Measurements from ENCODE around the gene CYB561A3.
"Not testable (repeated sequence)": the region's sequence is repeated elsewhere in the genome, so short reads cannot be mapped to it uniquely, and the experiment has no call there.

Gene CYB561A3, protein sequence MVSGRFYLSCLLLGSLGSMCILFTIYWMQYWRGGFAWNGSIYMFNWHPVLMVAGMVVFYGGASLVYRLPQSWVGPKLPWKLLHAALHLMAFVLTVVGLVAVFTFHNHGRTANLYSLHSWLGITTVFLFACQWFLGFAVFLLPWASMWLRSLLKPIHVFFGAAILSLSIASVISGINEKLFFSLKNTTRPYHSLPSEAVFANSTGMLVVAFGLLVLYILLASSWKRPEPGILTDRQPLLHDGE

DNA sequence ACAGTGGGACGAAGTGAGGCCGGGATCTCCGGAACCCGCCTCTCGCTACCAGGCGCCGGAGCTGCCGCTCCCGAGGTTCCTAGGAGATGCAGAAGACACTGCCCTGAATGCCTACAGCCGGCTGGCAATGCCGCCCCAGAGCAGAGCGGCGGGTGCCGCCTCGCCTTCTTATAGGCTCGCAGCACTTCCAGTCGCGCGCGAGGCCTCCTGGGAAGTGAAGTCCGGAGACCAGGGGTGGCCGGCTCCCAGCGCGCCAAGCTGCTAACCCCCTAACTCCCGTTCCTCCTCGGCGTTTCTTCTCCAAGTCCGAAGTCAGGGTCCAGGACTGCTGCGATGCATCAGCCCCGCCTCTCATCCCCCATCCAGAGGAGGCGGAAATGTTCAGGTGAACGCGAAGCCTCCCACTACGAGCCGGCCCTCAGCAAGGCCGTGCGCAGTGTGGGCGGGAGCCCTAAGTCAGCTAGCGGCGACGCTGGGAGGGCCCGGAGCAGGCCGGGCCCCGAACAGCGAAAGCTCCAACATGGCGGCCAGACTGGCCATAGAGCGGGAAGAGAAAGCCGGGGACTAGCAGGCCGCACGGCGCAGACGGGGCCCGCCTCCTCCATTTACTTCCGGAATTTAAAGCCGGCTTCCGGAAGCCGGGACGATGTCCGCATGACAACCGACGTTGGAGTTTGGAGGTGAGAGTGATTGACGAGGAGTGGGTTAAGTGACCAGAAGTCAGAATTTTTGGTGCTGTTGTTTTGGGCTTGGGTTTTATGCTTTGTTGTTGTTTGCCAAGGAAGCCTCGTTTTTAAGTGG lies at the start of gene CYB561A3, which contains the start of gene TMEM138:
Gene CYB561A3, minus strand, starts transcription at position 142 of the 801 bp plus-strand sequence. CDS start 5,169 bp downstream, outside the sequence.
Gene TMEM138, plus strand, starts transcription at position 634 of the 801 bp plus-strand sequence. CDS start 2,017 bp downstream, outside the sequence.
- DNase-seq = peak; percentile 94

DNA sequence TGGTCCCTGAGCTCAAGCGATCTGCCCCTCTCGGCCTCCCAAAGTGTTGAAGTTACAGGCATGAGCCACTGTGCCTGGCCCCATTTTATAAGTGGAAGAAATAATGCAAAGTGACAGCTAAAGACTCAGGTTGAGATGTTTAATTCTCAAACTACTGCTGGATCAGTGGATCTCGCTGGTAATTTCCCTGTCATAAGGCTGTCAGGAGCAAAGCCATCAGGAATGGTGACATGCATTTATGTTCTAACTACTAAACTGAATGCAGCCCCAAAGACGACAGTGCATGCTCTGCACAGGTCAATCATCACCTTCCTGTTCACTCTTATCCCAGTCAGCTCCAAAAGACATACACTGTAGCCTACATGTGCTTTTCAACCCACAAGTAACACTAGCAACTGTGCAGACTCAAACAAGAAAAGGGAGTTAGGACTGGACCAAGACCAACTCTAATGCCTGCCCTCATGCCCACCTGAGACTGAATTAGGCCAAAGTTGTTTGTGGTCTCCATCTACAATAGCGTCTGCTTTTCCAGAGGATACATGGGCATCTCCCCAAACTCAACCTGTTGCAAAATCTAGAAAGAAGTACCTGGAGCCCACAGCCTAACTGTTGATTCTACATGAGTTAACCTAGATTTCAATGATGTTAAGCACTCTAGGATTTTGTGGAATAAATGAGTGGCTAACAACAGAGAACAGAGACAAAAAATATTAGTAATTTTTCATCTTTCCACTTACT lies 45.5 kb upstream of the CYB561A3 start:
- DNase-seq = no peak

DNA sequence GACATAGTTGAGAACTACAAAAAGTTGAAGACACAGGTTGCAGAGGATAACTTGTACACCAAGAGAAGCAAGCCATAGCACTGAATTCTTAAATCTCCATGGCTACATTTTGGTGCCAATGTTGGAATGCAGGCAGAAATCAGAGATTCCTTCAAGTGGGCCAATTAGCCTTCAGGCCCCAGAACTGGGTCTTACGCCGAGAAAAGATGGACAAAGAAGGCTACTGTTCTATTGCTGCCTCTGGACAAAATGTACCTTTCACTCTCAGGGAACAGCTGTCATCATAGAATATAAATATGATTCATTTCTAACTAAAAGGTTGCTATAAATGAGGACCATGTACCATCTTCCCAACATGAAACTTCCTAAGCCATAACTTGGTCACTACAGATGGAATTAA lies 44.4 kb upstream of the CYB561A3 start:
- no peak for DNase-seq

GRCh38 chr11:61404641-61405040 lies 43.0 kb upstream of the CYB561A3 start:
- DNase-seq = no peak

DNA sequence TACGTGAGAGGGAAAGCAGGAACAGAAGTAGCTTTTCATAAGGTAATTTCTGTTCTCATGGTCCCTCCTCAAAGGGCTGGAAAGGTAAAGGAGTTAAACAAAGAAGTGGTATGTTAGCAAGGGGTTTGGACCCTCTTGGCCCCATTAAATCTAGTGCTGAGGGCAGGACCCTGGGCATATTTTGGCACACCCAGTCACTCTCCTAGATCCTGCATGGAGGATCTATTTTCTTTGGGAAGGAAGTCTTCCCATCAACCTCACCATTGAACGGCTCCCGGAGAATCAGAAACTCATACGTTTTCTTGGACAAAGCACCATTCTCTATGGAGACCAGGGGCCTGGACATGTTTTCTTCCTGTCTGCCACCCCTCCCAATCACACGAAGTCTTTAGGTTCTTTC lies 42.4 kb upstream of the CYB561A3 start:
- DNase-seq = no peak

DNA sequence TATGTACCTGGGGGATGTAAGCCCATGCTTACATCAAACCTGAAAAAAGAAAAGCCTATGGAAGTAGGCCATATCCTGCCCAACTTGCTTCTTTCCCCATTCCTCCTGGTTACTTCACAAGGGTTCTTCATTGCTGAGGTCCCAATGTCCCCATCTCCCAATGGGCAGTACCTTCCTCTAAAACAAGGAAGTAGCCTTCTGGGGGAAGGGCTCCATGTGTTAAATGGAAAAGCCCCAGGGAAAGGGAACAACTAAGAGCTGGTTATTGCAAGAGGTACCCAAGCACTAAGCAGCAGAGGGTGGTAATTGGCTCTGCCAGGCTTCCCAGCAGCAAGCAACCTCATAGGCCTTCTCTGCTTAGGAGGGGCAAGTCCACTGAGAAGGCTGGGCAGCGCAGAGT lies 42.0 kb upstream of the CYB561A3 start:
- DNase-seq = no peak

DNA sequence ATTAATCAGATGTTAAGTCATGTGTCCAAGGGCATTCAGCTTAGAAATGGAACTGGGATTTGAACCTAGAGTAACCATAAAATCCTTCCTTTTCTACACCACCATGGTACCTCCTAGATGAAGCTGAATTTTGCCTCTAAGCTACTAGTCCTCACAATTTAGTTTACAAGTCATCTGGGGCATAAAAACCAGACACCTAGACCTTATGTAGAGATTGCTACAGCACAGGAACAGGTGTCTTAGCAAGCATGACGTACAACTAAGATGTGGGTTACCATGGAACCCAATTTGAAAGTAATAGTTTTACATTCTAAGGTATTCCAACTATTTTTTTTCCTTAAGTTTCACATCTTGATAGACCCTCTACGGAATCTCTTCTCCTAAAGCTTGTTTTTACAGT lies 39.9 kb upstream of the CYB561A3 start:
- no peak for DNase-seq

DNA sequence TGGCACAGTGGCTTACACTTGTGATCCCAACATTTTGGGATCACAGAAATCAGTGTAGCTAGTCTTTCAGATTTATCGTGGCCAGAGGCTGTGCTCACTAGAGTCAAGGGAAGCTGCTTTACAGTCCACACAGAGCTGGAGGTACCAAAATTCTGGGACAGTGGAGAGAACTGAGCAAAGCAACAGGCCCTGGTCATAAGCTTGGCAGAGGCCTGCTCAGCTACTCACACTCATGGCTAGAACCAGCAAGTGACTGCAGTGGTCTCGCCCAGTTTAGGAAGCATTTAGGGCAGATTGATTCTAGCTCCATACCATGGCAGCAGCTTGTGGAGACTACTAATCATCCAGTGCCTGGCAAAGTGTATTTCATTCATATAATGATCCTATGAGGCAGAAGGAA lies 39.5 kb upstream of the CYB561A3 start:
- no peak for DNase-seq

- no peak for DNase-seq
Measured at GRCh38 chr11:61392981-61393595, 31.4 kb upstream of the CYB561A3 start.

DNA sequence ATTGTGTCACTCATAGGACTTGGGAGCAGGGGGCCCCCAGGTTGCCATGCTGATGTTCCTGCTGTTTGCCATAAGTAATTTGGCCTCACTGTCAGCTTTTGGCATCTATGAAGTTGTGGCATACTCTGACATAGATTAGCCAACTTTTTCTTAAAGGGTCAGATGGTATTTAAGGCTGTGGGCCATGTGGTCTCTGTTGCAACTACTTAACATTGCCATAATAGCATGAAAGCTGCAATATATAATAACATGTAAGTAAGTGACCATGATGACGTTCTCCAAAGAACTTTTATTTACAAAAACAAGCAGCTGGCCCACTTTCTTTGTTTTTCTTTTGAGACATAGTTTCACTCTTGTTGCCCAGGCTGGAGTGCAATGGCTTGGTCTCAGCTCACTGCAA lies 28.5 kb upstream of the CYB561A3 start:
- DNase-seq = no peak

DNA sequence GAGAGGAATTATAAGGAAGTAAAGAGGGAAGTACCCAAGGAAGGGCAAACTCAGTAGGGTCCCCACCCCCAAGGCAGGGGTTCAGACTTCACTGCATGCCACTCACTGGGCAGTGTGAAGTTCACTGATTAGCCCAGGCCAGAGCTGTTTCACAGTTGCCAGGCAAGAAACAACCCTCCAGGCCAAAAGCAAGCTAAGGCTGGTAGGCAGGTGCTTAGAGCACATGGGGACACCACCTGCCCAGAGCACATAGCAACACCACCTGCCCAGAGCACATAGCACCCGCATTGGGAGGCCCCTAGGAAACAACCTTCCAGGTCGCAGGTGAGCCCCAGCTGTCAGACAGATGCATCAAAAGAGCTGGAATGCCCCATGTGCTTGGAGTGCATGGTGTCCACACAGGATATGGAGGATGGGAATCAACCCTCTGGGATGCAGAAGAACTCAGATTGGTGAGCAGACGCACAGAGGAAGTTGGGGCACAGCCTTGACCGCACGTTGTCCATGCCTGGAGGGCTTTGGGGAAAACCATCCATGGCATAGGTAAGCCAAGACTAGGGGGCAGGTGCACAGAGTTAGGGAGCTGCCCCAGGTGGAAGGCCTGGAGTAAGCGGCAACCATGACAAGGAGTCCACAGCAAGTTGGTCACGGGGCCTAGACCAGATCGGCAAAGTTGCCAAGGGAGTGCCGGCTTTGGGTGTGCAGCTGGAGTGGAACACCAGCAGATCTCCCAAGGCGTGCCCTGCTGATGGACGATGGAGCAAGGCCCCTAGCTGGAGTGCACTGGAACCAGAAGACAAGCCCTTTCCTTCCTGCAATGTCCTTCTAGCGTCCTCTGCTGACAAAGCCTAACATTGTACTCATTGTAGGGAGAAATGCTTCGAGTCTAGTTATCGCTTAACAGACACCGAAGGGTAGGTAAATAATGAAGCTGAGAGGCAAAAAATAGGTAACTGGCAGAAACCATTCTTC lies 22.9 kb upstream of the CYB561A3 start:
- no peak for DNase-seq

- DNase-seq = not testable (repeated sequence)
Measured at GRCh38 chr11:61383859-61384258, 22.2 kb upstream of the CYB561A3 start.

DNA sequence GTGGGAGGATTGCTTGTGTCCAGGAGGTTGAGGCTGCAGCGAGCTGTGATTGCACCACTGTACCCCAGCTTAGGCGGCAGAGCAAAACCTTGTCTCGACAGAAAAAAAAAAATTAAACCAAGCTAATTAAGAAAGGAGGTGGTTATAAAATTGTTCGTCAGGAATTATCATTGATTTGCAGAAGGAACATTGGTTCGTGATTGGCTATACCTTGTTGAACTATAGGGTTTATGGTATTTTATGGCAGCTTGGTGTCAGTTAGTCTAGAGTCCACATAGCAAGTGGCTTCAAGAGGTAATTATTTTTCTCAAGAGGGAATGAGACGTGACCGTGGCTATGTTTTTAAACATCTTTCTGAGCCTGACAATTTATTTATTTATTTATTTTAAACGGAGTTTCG lies 19.2 kb upstream of the CYB561A3 start:
- DNase-seq = no peak

- no peak for DNase-seq
Measured at GRCh38 chr11:61378713-61379313, 17.1 kb upstream of the CYB561A3 start.

- no peak for DNase-seq
Measured at GRCh38 chr11:61377461-61378160, 15.9 kb upstream of the CYB561A3 start.

GRCh38 chr11:61375761-61376108 lies 14.1 kb upstream of the CYB561A3 start:
- DNase-seq = no peak

GRCh38 chr11:61372659-61373420 lies 11.2 kb upstream of the CYB561A3 start:
- no peak for DNase-seq

DNA sequence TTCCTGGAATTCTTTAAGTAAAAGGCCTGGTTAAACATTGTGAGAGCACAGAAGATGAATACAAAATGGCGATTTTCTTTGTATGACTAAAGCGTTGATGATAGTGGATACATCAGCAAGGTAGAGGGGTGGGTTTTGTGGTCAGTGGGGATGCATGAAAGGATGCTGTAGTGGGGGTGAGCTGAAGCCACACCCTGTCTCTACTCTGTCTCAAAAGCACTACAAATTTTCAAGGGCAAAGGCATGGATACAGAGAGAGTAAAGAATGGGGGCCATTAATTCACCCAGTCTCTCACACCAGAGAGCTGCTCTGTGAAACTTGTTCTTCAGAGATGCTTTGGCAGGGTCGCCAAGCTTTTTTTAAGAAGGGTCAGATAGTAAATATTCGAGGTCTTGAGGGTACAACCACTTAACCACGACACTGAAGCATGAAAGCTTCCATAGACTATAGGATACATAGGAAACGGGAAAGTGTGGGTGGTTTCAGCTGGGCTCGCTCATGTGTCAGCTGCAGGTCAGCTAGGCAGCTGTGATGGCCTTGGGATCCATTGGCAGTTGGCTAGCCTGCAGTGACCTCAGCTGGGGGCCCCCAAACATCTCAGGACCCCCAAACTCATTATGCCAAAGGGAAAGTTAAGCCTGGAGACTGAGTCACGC lies 8.8 kb upstream of the CYB561A3 start:
- no peak for DNase-seq
